MM.1S (cell line): ENCODE results near the gene CTNNA2.

Experiments used
- DNase-seq: peaks from one replicate; pipeline ENCODE4 v3.0.0-alpha.2; 2015
- H2AFZ ChIP-seq: fragments of 300-600 bp; sonication (generic); 2 replicates; pipeline ENCODE4 v1.6.0; 2016; ENCODE audit warnings: antibody characterized with exemption, low read length
- H3F3A ChIP-seq: fragments of 300-600 bp; sonication (generic); 2 replicates; pipeline ENCODE4 v1.6.1; 2016; ENCODE audit warnings: mild to moderate bottlenecking, antibody characterized with exemption, low read length, moderate library complexity, mixed read lengths; ENCODE audit not compliant: insufficient read depth
- H3K27ac ChIP-seq: fragments of 300-600 bp; sonication (generic); 2 replicates; pipeline ENCODE4 v1.5.1; 2016; ENCODE audit warnings: mild to moderate bottlenecking, low read length
- H3K27me3 ChIP-seq: fragments of 300-600 bp; sonication (generic); replicated peaks from 2 replicates; pipeline ENCODE4 v1.6.0; 2016; ENCODE audit warnings: low read length; ENCODE audit not compliant: insufficient read depth
- H3K36me3 ChIP-seq: fragments of 300-600 bp; sonication (generic); replicated peaks from 2 replicates; pipeline ENCODE4 v1.6.1; 2016; ENCODE audit warnings: mild to moderate bottlenecking, low read length, mixed read lengths; ENCODE audit not compliant: insufficient read depth
- H3K4me1 ChIP-seq: fragments of 300-600 bp; sonication (generic); 2 replicates; pipeline ENCODE4 v1.6.1; 2016; ENCODE audit warnings: low read length, mixed read lengths
- H3K4me2 ChIP-seq: fragments of 300-600 bp; sonication (generic); 2 replicates; pipeline ENCODE4 v1.6.0; 2016; ENCODE audit warnings: low read depth, low read length
- H3K4me3 ChIP-seq: fragments of 300-600 bp; sonication (generic); 2 replicates; pipeline ENCODE4 v1.5.1; 2016; ENCODE audit warnings: low read length, mixed read lengths
- H3K79me2 ChIP-seq: fragments of 300-600 bp; sonication (generic); 2 replicates; pipeline ENCODE4 v1.6.1; 2016; ENCODE audit warnings: mixed run types, low read length, mixed read lengths
- H3K9ac ChIP-seq: fragments of 300-600 bp; sonication (generic); 2 replicates; pipeline ENCODE4 v1.6.1; 2016; ENCODE audit warnings: low read length, mixed read lengths
- H3K9me2 ChIP-seq: fragments of 300-600 bp; sonication (generic); replicated peaks from 2 replicates; pipeline ENCODE4 v1.6.1; 2016; ENCODE audit warnings: mild to moderate bottlenecking, low read length, mixed read lengths; ENCODE audit not compliant: insufficient read depth
- H3K9me3 ChIP-seq: fragments of 300-600 bp; sonication (generic); replicated peaks from 2 replicates; pipeline ENCODE4 v1.6.1; 2016; ENCODE audit warnings: mild to moderate bottlenecking, low read length, mixed read lengths; ENCODE audit not compliant: insufficient read depth
- H4K20me1 ChIP-seq: fragments of 300-600 bp; sonication (generic); 2 replicates; pipeline ENCODE4 v1.6.1; 2016; ENCODE audit warnings: mild to moderate bottlenecking, low read length, moderate library complexity, mixed read lengths; ENCODE audit not compliant: insufficient read depth
- EZH2 ChIP-seq: fragments of 300-600 bp; sonication (generic); optimal IDR thresholded peaks from 2 replicates; pipeline ENCODE3; 2017; ENCODE audit warnings: low read depth, mild to moderate bottlenecking, antibody characterized with exemption, low read length, mixed read lengths
- EZH2phosphoT487 ChIP-seq: fragments of 300-600 bp; sonication (generic); IDR thresholded peaks from 2 replicates; pipeline ENCODE4 v1.6.1; 2018; ENCODE audit warnings: antibody characterized with exemption, low read length
- TF ChIP-seq, protein P1 (sequence below): fragments of 300-600 bp; sonication (generic); IDR thresholded peaks from 2 replicates; pipeline ENCODE4 v1.5.1; 2016; ENCODE audit warnings: antibody characterized with exemption, low read length, mixed read lengths

CTNNA2 gene

DNA sequence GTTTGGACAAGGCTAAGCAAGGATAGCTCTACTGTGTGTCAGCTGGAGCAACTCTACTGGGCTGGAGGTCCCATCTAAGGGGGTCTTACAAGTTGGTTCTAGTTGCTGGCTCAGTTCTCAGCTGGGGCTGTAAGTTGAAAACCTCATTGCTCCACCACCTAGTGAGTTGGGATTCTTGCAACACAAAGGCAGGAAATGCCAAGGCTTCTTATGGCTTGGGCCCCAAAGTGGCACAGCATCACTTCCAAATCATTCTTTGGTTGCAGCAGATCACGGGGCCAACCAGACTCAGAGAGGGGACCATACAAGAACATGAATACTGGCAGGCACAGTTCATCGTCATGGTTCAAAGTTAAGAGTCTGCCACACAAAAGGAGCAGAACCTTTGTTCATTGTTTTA, 459.0 kb downstream of the CTNNA2 start:
- no peak overlapping the region for H3K4me3 ChIP-seq
- H3K27me3 ChIP-seq = no peaks in the 10 kb centered on the region
- H3K9me3 ChIP-seq = no peaks in the 10 kb centered on the region
- H3F3A ChIP-seq = no peaks in the 10 kb centered on the region
- TF ChIP-seq, protein P1, sequence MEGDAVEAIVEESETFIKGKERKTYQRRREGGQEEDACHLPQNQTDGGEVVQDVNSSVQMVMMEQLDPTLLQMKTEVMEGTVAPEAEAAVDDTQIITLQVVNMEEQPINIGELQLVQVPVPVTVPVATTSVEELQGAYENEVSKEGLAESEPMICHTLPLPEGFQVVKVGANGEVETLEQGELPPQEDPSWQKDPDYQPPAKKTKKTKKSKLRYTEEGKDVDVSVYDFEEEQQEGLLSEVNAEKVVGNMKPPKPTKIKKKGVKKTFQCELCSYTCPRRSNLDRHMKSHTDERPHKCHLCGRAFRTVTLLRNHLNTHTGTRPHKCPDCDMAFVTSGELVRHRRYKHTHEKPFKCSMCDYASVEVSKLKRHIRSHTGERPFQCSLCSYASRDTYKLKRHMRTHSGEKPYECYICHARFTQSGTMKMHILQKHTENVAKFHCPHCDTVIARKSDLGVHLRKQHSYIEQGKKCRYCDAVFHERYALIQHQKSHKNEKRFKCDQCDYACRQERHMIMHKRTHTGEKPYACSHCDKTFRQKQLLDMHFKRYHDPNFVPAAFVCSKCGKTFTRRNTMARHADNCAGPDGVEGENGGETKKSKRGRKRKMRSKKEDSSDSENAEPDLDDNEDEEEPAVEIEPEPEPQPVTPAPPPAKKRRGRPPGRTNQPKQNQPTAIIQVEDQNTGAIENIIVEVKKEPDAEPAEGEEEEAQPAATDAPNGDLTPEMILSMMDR = no peak
- TF ChIP-seq EZH2 = no peak
- TF ChIP-seq EZH2phosphoT487 = no peak
- H3K27ac ChIP-seq = no peak overlapping the region
- no peak overlapping the region for H3K4me2 ChIP-seq
- H3K79me2 ChIP-seq = no peaks in the 10 kb centered on the region
- no peaks in the 10 kb centered on the region for H3K36me3 ChIP-seq
- no peak for DNase-seq
- no peak overlapping the region for H3K9ac ChIP-seq
- no peaks in the 10 kb centered on the region for H3K4me1 ChIP-seq
- no peaks in the 10 kb centered on the region for H3K9me2 ChIP-seq
- H4K20me1 ChIP-seq = no peaks in the 10 kb centered on the region
- H2AFZ ChIP-seq = no peak overlapping the region

DNA sequence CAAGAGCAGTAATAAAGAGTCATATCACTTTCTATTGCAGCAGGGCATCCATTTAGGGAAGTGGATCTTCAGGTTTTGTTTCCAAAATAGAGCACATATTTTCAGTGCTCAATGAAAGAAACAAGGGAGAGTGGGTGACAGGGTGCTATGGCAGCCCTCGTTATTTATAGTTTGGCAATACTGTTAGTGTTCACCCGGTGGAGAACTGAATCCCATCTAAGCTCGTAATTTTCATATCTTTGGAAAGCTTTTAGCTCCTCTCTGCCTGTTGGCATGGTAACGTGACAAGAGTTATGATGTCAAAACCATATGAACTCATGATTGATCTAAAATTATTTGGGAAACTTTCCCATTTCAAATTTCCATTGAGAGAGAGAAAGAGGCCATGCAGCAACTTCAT, 459.8 kb downstream of the CTNNA2 start:
- no peak overlapping the region for H3K4me3 ChIP-seq
- H4K20me1 ChIP-seq = no peaks in the 10 kb centered on the region
- no peak for DNase-seq
- no peak overlapping the region for H3K9ac ChIP-seq
- no peaks in the 10 kb centered on the region for H3K9me2 ChIP-seq
- no peaks in the 10 kb centered on the region for H3K9me3 ChIP-seq
- H3K27ac ChIP-seq = no peak overlapping the region
- no peaks in the 10 kb centered on the region for H3K4me1 ChIP-seq
- no peak overlapping the region for H3K4me2 ChIP-seq
- no peak for TF ChIP-seq EZH2
- TF ChIP-seq, protein P1 = no peak
- no peak for TF ChIP-seq EZH2phosphoT487
- H3K79me2 ChIP-seq = no peaks in the 10 kb centered on the region
- no peaks in the 10 kb centered on the region for H3F3A ChIP-seq
- H2AFZ ChIP-seq = no peak overlapping the region
- no peaks in the 10 kb centered on the region for H3K27me3 ChIP-seq
- no peaks in the 10 kb centered on the region for H3K36me3 ChIP-seq

DNA sequence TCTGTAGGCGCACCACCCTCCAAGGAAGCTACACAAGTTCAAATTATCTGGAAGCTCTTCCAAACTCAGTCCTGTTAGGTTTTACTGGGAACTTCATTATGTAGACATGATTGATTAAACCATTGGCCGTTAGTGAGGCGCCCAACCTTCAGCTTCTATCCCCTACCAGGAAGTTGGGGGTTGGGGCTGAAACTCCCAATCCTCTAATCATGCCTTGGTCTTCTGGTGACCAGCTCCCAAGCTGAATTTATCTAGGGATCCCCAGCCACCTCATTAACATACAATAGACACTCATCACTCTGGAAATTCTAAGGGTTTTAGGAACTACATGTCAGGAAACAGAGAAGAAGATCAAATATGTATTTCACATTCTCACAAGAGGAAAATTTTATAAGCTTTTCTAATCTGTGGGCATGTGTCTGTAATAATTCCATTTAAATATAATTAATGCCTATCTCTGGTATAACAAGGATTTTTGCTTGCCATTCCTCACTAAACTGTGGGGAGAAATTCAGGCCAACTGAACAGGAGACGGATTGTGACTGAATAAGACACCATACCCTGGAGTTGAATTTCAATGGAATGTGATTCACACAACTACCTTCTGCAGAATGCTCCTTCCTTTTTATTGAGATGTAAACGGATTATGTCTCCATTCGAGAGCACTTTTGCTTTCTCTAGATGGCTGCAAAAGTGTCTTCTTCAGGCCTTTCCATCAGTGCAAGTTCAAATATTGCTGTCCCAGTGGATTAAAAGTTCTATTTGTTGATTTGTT, 463.1 kb downstream of the CTNNA2 start:
- DNase-seq = no peak
- no peaks in the 10 kb centered on the region for H3K4me1 ChIP-seq

More for the DNA sequence above, 463.1 kb downstream of the CTNNA2 start:
- H3F3A ChIP-seq = no peaks in the 10 kb centered on the region
- no peak overlapping the region for H3K4me3 ChIP-seq
- H3K27me3 ChIP-seq = no peaks in the 10 kb centered on the region
- H3K36me3 ChIP-seq = no peaks in the 10 kb centered on the region
- no peak for TF ChIP-seq EZH2phosphoT487
- TF ChIP-seq, protein P1 = no peak
- no peak for TF ChIP-seq EZH2
- H3K79me2 ChIP-seq = no peaks in the 10 kb centered on the region
- no peaks in the 10 kb centered on the region for H3K9me3 ChIP-seq
- no peak overlapping the region for H2AFZ ChIP-seq
- H3K9ac ChIP-seq = no peak overlapping the region
- H4K20me1 ChIP-seq = no peaks in the 10 kb centered on the region
- H3K4me2 ChIP-seq = no peak overlapping the region
- no peak overlapping the region for H3K27ac ChIP-seq
- no peaks in the 10 kb centered on the region for H3K9me2 ChIP-seq
